ENCODE measurements around the gene PTH2. TPM values are rescaled to one million over a fixed set of nuclear protein-coding genes. Genes with fewer than 3 reads are reported as not detected.
"Not testable (repeated sequence)": the region's sequence is repeated elsewhere in the genome, so short reads cannot be mapped to it uniquely, and the experiment has no call there.

PTH2 gene
- total RNA-seq, 4 donors from 2014 or later: not detected

DNA sequence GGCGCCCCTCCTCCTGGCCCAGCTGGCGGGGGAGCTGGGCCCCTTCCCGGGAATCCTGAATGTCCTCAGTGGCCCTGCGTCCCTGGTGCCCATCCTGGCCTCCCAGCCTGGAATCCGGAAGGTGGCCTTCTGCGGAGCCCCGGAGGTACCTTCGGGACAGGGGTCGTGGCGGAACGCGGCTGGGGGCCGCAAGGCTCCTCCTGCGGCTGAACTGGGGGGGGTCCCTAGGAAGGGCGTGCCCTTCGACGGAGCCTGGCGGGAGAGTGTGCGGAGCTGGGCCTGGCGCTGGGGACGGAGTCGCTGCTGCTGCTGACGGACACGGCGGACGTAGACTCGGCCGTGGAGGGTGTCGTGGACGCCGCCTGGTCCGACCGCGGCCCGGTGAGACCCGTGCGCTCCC, 38.4 kb upstream of the PTH2 start:
- no peak for TF ChIP-seq POLR2A (IDR thresholded peaks at IDR 0.05)
- TF ChIP-seq, protein P1, sequence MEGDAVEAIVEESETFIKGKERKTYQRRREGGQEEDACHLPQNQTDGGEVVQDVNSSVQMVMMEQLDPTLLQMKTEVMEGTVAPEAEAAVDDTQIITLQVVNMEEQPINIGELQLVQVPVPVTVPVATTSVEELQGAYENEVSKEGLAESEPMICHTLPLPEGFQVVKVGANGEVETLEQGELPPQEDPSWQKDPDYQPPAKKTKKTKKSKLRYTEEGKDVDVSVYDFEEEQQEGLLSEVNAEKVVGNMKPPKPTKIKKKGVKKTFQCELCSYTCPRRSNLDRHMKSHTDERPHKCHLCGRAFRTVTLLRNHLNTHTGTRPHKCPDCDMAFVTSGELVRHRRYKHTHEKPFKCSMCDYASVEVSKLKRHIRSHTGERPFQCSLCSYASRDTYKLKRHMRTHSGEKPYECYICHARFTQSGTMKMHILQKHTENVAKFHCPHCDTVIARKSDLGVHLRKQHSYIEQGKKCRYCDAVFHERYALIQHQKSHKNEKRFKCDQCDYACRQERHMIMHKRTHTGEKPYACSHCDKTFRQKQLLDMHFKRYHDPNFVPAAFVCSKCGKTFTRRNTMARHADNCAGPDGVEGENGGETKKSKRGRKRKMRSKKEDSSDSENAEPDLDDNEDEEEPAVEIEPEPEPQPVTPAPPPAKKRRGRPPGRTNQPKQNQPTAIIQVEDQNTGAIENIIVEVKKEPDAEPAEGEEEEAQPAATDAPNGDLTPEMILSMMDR (IDR thresholded peaks at IDR 0.05): no peak
- Histone ChIP-seq H3K27ac (no peak overlapping the region), H3K27me3 (no peaks in the 10 kb centered on the region), H3K4me3 (replicated peaks in 1 of 3) (no peak overlapping the region), H3K9me3 (no peaks in the 10 kb centered on the region), H3K36me3 (peaks cover 0 to 14% of the 10 kb centered on the region in 2 donors), H3K4me1 (no peaks in the 10 kb centered on the region)
- intact Hi-C loops (cut with DNase I): no loop called here
- no peak for DNase-seq
- WGBS, 2 donors: 97% methylated on average over 23 to 26 of the region's 37 CpGs

DNA sequence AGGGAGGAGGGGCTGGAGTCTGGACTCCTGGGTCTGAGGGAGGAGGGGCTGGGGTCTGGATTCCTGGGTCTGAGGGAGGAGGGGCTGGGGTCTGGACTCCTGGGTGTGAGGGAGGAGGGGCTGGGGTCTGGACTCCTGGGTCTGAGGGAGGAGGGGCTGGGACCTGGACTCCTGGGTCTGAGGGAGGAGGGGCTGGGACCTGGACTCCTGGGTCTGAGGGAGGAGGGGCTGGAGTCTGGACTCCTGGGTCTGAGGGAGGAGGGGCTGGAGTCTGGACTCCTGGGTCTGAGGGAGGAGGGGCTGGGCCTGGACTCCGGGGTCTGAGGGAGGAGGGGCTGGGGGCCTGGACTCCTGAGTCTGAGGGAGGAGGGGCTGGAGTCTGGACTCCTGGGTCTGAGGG, 37.9 kb upstream of the PTH2 start:
- H3K4me3 ChIP-seq (replicated peaks in 1 of 3); intact Hi-C loops (cut with DNase I); DNase-seq; H3K27me3 ChIP-seq; H3K9me3 ChIP-seq; H3K27ac ChIP-seq; H3K4me1 ChIP-seq: not testable (repeated sequence)
- peaks cover 0 to 12% of the 10 kb centered on the region in 2 donors for H3K36me3 ChIP-seq
- no CpG with 5 or more reads among the region's 1 CpG for WGBS, 2 donors

DNA sequence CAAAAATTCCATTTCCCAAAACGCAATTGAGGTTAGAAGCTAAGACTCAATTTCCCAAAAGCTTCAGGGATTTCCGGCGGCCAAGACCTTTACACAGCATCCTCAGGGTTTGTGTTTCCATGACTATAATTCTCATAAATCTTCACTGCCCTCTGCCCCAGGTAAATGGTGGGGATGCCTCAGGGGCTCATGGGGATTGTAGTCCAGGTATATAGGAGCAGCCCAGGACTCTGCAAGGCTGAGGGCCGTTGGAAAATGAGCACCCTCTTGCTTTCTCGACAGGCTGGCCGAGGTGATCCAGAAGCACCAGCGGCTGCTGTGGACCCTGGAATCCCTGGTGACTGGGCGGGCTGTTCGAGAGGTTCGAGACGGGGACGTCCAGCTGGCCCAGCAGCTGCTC, 36.1 kb upstream of the PTH2 start:
- TF ChIP-seq, protein P1 (IDR thresholded peaks at IDR 0.05): no peak
- TF ChIP-seq POLR2A (IDR thresholded peaks at IDR 0.05): no peak
- Histone ChIP-seq H3K4me3 (replicated peaks in 1 of 3) (no peak overlapping the region), H3K27me3 (no peaks in the 10 kb centered on the region), H3K4me1 (peaks cover 0 to 2% of the 10 kb centered on the region in 2 donors), H3K9me3 (no peaks in the 10 kb centered on the region), H3K36me3 (peaks cover 0 to 7% of the 10 kb centered on the region in 2 donors), H3K27ac (no peak overlapping the region)
- WGBS, 2 donors: 87 to 90% methylated on average over 7 to 12 of the region's 12 CpGs
- DNase-seq: no peak
- intact Hi-C loops (cut with DNase I): no loop called here

DNA sequence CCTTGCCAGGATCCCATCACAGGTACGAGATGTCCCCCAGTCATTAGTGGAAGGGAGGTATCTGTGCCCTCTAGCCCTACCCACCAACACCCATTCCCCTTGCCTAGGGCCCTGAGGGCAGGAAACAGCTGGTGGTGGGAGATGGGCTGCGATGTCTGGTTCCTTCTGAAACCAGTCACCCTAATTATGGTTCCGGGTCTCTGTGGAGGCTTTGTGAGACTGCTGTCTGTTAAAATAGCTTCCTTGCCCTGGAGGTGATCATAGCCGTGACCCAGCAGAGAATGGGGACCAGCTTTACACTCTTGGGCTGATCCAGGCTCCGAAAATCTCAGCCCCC, 35.3 kb upstream of the PTH2 start:
- no peaks in the 10 kb centered on the region for H3K27me3 ChIP-seq
- no peak for DNase-seq
- peaks cover 0 to 7% of the 10 kb centered on the region in 2 donors for H3K4me1 ChIP-seq
- H3K36me3 ChIP-seq: peaks cover 0 to 3% of the 10 kb centered on the region in 2 donors
- no peaks in the 10 kb centered on the region for H3K9me3 ChIP-seq
- intact Hi-C loops (cut with DNase I): no loop called here
- TF ChIP-seq, protein P1 (IDR thresholded peaks at IDR 0.05): no peak
- no peak for TF ChIP-seq POLR2A (IDR thresholded peaks at IDR 0.05)
- no peak overlapping the region for H3K4me3 ChIP-seq (replicated peaks in 1 of 3)
- 90 to 93% methylated on average over 5 of the region's 5 CpGs for WGBS, 2 donors
- H3K27ac ChIP-seq: peak overlapping the region in 1 of 3 donors; percentile 52

DNA sequence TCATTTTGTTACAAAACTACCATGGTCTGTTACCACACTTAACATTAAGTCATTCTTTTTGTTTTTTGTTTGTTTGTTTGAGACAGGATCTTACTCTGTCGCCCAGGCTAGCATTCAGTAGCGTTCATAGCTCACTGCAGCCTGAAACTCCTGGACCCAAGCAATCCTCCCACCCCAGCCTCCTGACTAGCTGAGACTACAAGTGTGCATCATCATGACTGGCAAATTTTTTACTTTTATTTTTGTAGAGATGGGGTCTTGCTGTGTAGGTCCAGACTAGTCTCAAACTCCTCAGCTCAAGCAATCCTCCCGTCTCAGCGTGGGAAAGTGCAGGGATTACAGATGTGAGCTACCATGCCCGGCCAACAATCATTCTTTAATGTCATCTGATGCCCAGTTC, 33.1 kb upstream of the PTH2 start:
- Histone ChIP-seq H3K9me3 (no peaks in the 10 kb centered on the region), H3K4me1 (peaks cover 0 to 7% of the 10 kb centered on the region in 2 donors), H3K4me3 (replicated peaks in 1 of 3) (no peak overlapping the region), H3K27ac (peak overlapping the region in 2 of 3 donors; percentile 10 to 48), H3K27me3 (no peaks in the 10 kb centered on the region), H3K36me3 (peaks cover 0 to 3% of the 10 kb centered on the region in 2 donors)
- intact Hi-C loops (cut with DNase I): no loop called here
- 79 to 81% methylated on average over 5 of the region's 5 CpGs for WGBS, 2 donors
- no peak for TF ChIP-seq POLR2A (IDR thresholded peaks at IDR 0.05)
- TF ChIP-seq, protein P1 (IDR thresholded peaks at IDR 0.05): no peak
- DNase-seq: no peak

DNA sequence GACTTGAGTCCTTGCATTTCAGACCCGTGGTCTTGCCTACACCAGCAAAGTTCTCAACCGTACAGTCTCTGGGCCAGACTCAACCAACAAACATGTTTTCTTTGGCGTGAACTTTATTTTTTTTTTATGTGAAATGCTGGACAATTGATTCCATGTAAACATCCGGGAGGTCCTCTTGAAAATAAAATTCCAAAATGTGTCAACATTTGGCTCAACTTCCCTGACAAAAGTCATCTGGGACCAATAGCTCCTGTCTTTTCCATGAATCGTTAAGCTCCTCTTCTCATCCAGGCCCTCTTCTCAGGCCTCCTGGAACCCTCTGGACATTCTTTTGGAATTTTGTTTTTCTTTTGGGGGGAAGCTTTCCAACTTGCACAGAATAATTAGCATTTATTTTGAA, 32.5 kb upstream of the PTH2 start:
- H3K4me1 ChIP-seq: peaks cover under 1 to 8% of the 10 kb centered on the region in 2 donors
- intact Hi-C loops (cut with DNase I): no loop called here
- no peak for DNase-seq
- peak overlapping the region in 2 of 3 donors; percentile 10 to 38 for H3K27ac ChIP-seq
- H3K36me3 ChIP-seq: peaks cover 0 to 3% of the 10 kb centered on the region in 2 donors
- TF ChIP-seq, protein P1 (IDR thresholded peaks at IDR 0.05): no peak
- no peak for TF ChIP-seq POLR2A (IDR thresholded peaks at IDR 0.05)
- H3K9me3 ChIP-seq: no peaks in the 10 kb centered on the region
- WGBS, 2 donors: 66 to 72% methylated on average over 5 of the region's 5 CpGs
- H3K4me3 ChIP-seq (replicated peaks in 1 of 3): no peak overlapping the region
- H3K27me3 ChIP-seq: no peaks in the 10 kb centered on the region

Data from thyroid gland (tissue), 4 donors.